ENCODE data around the gene TBC1D1.

TBC1D1 gene

DNA sequence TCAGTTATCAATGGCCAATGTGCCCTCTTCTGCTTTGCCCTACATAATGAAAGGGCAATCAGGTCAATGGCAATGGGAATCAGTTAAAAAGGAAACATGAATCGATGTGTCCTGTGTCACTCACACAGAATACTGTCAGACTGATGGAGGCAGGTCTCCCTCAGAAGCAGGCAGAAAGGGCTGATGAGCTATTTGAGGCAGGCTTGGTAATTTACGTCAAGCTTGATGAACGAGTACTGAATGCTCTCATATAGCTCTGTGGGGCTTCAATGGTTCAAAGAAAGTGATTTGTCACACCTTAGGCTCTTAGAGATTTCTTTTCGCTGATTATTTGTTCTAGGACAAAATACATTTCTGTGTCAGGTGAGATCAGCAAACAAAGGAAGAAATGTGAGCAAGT is 22.6 kb upstream of the TBC1D1 start:
- Histone ChIP-seq H3K4me1 (no peaks in the 10 kb centered on the region), H3K36me3 (no peaks in the 10 kb centered on the region), H3K27me3 (no peaks in the 10 kb centered on the region), H3K4me3 (ENCODE audit: low read depth, low read length) (no peak overlapping the region), H3K9me3 (no peaks in the 10 kb centered on the region)
- TF ChIP-seq CTCF (IDR thresholded peaks at IDR 0.05; ENCODE audit: low read depth, low read length) = no peak
- DNase-seq = no peak

DNA sequence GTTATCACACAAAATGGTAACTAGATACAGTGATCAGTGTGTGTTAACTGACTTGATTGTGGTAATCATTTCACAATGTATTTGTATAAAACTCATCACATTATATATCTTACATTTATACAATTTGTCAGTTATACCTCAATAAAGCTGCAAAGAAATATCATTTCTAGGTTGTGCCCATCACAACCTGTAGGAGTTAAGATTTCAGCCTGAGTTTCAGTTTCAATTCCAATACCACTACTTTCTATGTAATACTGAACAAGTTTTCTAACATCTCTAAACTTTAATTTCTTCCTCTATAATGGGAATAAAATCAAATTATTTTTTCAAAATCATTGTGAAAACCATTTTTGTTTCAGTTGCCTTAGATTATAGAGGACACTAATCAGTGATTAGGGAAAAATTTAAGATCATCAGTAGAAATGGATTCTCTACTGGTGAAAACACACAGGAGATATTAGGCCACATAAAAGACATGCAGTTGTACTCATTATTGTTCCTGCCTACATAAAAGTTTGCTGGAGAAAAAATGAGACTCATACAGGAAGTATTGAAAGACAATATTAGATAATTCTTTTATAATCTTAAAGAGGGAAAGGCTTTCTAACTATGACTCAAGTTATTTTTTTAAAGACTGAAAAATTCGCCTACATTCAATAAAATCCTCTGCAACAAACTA is 18.4 kb upstream of the TBC1D1 start:
- Histone ChIP-seq H3K36me3 (no peaks in the 10 kb centered on the region), H3K4me1 (no peaks in the 10 kb centered on the region), H3K27me3 (no peaks in the 10 kb centered on the region), H3K9me3 (no peaks in the 10 kb centered on the region), H3K4me3 (ENCODE audit: low read depth, low read length) (no peak overlapping the region)
- no peak for DNase-seq
- no peak for TF ChIP-seq CTCF (IDR thresholded peaks at IDR 0.05; ENCODE audit: low read depth, low read length)

GRCh38 chr4:37873386-37873785 is 17.5 kb upstream of the TBC1D1 start:
- no peak for TF ChIP-seq CTCF (IDR thresholded peaks at IDR 0.05; ENCODE audit: low read depth, low read length)
- Histone ChIP-seq H3K36me3 (no peaks in the 10 kb centered on the region), H3K27me3 (no peaks in the 10 kb centered on the region), H3K9me3 (no peaks in the 10 kb centered on the region), H3K4me3 (ENCODE audit: low read depth, low read length) (no peak overlapping the region), H3K4me1 (no peaks in the 10 kb centered on the region)
- DNase-seq = no peak

GRCh38 chr4:37876156-37876555 is 14.7 kb upstream of the TBC1D1 start:
- no peak overlapping the region for H3K4me3 ChIP-seq (ENCODE audit: low read depth, low read length)
- H3K27me3 ChIP-seq = no peaks in the 10 kb centered on the region
- H3K4me1 ChIP-seq = no peaks in the 10 kb centered on the region
- no peak for TF ChIP-seq CTCF (IDR thresholded peaks at IDR 0.05; ENCODE audit: low read depth, low read length)
- no peak for DNase-seq
- H3K9me3 ChIP-seq = no peaks in the 10 kb centered on the region
- H3K36me3 ChIP-seq = no peaks in the 10 kb centered on the region

DNA sequence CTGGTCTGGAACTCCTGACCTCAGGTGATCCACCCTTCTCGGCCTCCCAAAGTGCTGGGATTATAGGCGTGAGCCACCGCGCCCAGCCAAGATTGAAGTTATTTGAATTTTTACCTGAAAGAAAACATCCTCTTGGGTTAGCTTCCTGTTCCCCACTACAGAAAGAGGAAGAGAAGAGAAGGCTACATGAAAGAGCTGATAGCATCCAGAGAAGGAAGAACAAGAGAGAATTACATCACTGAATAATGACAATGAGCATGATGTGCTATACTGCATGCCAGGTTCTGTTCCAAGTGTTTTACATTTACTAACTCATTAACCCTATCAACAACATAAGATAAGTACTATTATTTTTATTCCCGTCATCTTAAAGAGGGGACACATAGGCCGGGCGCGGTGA is 11.5 kb upstream of the TBC1D1 start:
- TF ChIP-seq CTCF (IDR thresholded peaks at IDR 0.05; ENCODE audit: low read depth, low read length) = no peak
- H3K9me3 ChIP-seq = no peaks in the 10 kb centered on the region
- no peaks in the 10 kb centered on the region for H3K27me3 ChIP-seq
- no peak overlapping the region for H3K4me3 ChIP-seq (ENCODE audit: low read depth, low read length)
- H3K4me1 ChIP-seq = no peaks in the 10 kb centered on the region
- no peaks in the 10 kb centered on the region for H3K36me3 ChIP-seq
- DNase-seq = no peak

GRCh38 chr4:37881811-37882210 is 9.1 kb upstream of the TBC1D1 start:
- TF ChIP-seq CTCF (IDR thresholded peaks at IDR 0.05; ENCODE audit: low read depth, low read length) = no peak

More at GRCh38 chr4:37881811-37882210, 9.1 kb upstream of the TBC1D1 start:
- DNase-seq = no peak
- Histone ChIP-seq H3K27me3 (no peaks in the 10 kb centered on the region), H3K4me3 (ENCODE audit: low read depth, low read length) (no peak overlapping the region), H3K36me3 (no peaks in the 10 kb centered on the region), H3K9me3 (no peaks in the 10 kb centered on the region), H3K4me1 (no peaks in the 10 kb centered on the region)
